HG02759 (cell line): ENCODE data around the gene C1orf122.

Experiments
- ATAC-seq: cut with Tn5 transposase; IDR thresholded peaks from one replicate; pipeline ENCODE4 v1.9.1; 2021; ENCODE audit warnings: mild to moderate bottlenecking, moderate library complexity; ENCODE audit not compliant: unreplicated experiment

C1orf122 gene

DNA sequence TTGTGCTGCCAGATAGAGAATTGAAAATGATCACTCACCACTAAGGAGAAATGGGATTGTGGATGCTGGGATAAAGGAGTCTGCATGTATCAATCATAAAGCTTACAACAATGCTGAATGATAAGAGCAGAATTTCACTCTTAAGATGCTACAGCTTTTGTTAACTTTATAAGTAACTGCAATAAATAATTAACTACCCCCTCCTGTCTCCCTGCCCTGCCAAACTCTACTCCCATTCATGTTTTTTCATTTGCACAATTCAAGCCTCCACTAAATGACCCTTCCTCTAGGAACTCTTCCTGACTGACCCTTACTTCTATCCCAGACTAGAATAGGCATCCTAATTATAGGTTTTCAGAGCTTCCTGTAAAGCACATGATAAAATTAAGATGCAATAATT is 36.9 kb downstream of the C1orf122 start:
- no peak for ATAC-seq

DNA sequence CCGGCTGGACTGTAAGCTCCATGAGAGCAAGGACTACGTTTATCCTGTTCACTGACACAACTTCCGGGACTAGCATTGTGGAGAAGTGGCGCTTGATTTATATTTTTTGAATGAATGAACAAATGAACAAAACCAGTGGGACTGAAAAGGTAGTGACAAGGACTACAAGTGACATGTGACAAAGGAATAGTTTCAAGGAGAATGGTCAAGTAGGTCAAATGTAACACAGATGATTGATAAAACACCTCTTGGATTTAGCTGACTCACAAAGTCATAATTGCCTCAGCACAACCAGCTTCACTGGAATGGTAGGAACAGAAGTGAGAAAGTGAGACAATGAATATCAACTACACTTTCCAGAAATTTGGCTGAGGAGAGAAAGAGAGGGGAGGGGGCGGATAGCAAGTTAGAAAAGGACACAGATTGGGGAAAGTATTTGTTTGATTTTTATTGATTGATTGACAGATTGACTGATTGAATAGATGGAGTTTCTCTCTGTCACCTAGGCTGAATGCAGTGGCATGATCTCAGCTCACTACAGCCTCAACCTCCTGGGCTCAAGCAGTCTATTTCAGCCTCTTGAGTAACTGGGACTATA is 37.6 kb downstream of the C1orf122 start:
- no peak for ATAC-seq

DNA sequence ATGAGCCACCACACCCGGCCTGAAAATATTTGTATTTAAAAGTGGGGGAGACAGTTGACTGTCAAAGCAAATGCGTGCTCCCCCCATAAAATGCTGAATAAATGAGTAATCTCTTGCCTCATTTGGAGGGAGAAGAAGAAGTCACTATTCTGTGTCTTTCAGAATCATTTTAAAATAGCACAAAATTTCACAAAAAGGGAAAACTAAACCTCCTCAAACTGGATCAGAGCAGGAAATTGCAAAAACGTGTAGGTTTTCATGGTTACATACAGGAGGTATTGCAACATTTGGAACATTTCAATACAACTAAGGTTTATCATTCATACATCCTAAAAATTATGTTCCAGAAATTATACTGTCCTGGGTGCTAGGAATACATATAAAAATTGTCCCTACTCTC is 38.2 kb downstream of the C1orf122 start:
- ATAC-seq = no peak

DNA sequence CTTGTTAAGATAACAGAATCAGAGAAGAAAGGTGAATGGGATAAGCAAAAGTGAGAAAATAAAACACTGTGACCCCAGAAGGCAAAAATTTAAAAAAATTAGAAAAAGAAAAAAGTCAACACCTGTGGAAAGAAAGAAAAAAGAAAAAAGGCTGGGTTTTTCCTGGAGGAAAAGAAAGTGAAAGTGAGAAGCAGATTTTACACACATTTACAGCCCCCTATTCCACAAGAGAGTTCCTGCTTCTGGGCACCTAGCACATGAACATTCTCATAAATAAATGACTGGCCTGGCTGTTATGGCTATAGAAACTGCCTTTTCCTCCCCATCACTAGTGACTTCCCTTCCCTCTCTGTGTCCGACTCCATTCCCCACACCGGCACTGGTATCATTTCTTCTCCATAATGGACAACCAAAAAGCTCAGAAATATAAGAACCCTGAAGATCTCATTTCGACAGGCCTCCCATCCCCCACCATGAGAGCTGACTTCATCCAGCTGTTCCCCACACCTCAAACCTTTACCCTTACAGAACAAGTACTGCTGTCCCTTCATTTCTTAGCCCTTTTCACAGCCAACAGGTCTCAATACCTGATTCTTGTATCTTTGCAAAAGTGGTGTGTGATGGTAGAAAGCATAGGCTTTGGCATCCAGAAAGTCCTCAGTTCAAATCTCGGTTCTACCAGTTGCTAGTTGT is 39.2 kb downstream of the C1orf122 start:
- no peak for ATAC-seq

DNA sequence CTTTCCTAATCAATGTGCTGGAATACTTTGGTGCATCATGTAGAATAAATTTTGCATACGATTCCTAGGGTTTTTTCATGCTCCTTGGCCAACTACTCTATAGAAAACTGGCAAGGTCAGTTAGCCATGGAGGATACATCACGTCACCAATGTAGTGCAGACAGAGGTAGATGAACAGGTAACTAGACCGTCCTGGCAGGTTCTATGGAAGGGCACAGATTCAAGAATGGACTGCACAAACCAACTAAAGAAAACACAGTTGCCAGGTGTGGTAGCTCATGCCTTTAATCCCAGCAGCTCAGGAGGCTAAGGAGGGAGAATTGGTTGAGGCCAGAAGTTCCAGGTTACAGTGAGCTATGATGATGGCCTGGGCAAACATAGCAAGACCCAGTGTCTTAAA is 41.9 kb downstream of the C1orf122 start:
- ATAC-seq = no peak

DNA sequence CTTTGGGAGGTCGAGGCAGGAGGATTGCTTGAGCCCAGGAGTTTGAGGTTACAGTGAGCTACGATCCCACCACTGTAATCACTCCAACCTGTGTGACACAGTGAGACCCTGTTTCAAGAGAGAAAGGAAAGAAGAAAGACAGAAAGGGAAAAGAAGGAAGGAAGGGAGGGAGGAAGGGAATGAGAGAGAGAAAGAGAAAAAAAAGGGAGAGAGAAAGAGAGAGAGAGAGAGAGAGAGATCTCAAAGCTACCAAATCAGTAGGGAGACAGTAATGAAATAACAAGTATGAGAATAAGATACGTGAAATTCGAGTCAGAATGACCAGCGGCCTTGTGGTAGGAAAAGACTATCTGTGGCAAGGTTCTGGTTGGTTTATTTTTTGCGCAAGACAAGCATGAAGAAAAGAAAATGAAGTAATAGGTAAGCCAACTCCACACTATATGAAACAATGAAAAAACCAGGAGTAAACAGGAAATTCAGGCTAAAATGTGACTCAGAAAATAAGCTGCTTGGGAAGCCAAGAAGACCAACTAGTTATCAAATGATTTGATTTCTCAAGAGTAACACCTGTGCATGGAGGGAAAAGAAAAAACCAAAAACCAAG is 42.9 kb downstream of the C1orf122 start:
- no peak for ATAC-seq

DNA sequence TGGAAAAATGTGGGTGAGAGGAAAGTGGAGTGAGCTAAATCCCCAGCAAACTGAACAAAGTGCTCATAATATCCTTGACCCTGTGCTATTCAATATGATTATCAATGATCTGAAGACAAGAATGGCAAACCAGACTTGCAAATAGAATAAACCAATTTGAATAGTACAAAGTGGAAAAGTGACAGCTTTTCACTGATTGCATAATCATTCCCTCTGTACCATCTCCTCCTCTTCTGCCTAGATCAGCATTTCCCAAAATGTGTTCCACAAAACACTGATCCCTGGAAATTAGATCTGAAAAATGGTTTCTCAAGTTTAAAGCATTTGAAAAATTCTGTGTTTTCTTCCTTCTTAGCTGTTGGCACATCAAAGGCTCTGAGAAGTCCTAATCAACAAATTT is 43.7 kb downstream of the C1orf122 start:
- no peak for ATAC-seq

DNA sequence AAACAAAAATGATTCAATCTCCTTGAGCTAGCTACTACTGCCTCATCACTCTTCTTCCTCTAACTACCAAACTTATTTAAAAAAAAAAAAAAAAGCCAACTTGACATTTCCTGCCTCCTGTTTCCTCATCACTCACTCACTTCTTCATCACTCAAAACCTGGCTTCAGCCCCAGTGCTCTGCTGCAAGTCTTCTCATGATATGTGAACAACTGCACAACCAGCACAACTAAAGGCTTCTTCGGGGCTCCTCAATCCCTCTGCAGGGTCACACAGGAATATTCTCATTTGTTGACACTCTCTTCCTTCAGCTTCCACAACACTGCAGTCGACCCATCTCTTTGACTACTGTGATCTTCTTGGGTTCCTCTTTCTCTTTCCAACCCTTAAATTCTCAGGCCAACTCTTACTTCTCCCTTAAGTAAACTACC is 44.2 kb downstream of the C1orf122 start:
- no peak for ATAC-seq

DNA sequence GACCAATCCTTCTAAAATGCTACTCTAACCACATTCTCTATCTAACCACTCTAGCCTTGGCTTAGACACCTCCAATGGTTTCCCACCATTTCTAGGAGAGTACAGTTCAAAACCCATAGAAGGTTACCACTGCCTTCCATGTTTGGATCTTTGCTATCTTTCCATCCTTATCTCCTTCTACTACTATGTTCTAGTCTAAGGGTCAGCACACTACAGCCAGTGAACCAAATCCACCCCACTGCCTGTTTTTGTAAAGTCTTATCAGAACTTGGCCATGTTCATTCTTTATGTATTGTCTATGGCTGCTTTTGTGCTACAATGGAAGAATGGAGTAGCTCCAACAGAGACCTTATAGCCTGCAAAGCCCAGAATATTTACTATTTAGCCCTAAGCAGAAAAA is 45.6 kb downstream of the C1orf122 start:
- no peak for ATAC-seq

DNA sequence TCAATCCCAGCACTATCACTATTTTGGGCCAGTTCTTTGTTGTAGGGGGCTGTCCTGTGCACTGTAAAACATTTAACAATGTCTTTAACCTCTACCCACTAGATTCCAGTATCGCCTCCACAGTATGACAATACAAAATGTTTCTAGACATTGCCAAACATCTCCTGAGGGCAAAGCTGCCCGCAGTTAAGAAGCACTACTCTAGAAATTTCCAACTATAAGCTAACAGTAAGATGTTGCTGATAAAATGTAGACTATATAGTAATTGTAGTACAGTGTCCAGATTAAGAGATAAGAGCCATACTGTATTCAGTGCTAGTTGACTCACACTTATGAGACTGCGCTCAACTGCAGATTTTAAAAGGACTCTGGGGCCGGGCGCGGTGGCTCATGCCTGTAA is 46.8 kb downstream of the C1orf122 start:
- no peak for ATAC-seq
